Body of pancreas (tissue), 4 donors: ENCODE measurements around the gene ADGRB2. TPM values are rescaled to one million over a fixed set of nuclear protein-coding genes. Genes with fewer than 3 reads are reported as not detected.
A peak's percentile ranks its signal among the peaks of the same experiment; 100 is the strongest.

Experiments
- ATAC-seq: fragments of 150-250 bp; one replicate; pipeline ENCODE4 v1.9.1; 2016
- DNase-seq, 4 donors: peaks; one replicate each; pipeline ENCODE4 v3.0.0-alpha.2; 2019
- H3K27ac ChIP-seq, 4 donors: fragments of 200-600 bp; sonication (generic); 1 replicate in 3 of 4; 2 replicates in 1 of 4; pipeline versions ENCODE4 v1.5.1 to v1.6.1; 2016 to 2019; ENCODE audit warnings: mild to moderate bottlenecking in 1 of 4, mixed read lengths in 1 of 4, moderate library complexity in 1 of 4
- H3K27me3 ChIP-seq, 2 donors: fragments of 200-600 bp; sonication (generic); one replicate each; pipeline ENCODE4 v1.6.0; 2016; ENCODE audit warnings: mild to moderate bottlenecking in 1 of 2
- H3K36me3 ChIP-seq, 2 donors: fragments of 200-600 bp; sonication (generic); replicated peaks in 1 of 2; 2 replicates each; pipeline ENCODE4 v1.5.1; 2016; ENCODE audit warnings: low read depth in 2 of 2; ENCODE audit not compliant: insufficient read depth in 1 of 2
- H3K4me1 ChIP-seq: fragments of 200-600 bp; sonication (generic); one replicate; pipeline ENCODE4 v1.6.0; 2016
- H3K4me3 ChIP-seq, 2 donors: fragments of 200-600 bp; sonication (generic); 1 replicate in 1 of 2; 2 replicates in 1 of 2; pipeline ENCODE4 v1.5.1; 2016 to 2019
- H3K9me3 ChIP-seq, 3 donors: fragments of 200-600 bp; sonication (generic); 1 replicate in 2 of 3; 2 replicates in 1 of 3; pipeline ENCODE4 v1.5.1; 2016
- CTCF ChIP-seq, 7 experiments: fragments of 450-650 bp in 4 of 7; fragments of 200-600 bp in 3 of 7; sonication (generic) in 3 of 7; IDR thresholded peaks; one replicate each; pipeline ENCODE4 v1.5.1; 2016 to 2019; ENCODE audit warnings: antibody characterized with exemption in 7 of 7
- POLR2A ChIP-seq, 3 donors: fragments of 450-650 bp; IDR thresholded peaks; one replicate each; pipeline ENCODE4 v1.6.1; 2016; ENCODE audit warnings: antibody characterized with exemption in 3 of 3, mild to moderate bottlenecking in 2 of 3
- WGBS, 2 donors: methylation state at CpG; one replicate each; pipeline ENCODE4 v1.1.5; 2017; 5-methylcytosine and 5-hydroxymethylcytosine counted together
- intact Hi-C: fragments of 100-400 bp; cut with DNase I; formaldehyde crosslinking; loops from one replicate; pipeline ENCODE4 v1.15.1; 2023
- total RNA-seq, 2 donors: library from RNA; depleted of rRNA; stranded (reverse); fragments of >200 nt; gene quantifications; one replicate each; pipeline ENCODE4 v1.1.0, GENCODE V29; 2016

ADGRB2 gene, protein sequence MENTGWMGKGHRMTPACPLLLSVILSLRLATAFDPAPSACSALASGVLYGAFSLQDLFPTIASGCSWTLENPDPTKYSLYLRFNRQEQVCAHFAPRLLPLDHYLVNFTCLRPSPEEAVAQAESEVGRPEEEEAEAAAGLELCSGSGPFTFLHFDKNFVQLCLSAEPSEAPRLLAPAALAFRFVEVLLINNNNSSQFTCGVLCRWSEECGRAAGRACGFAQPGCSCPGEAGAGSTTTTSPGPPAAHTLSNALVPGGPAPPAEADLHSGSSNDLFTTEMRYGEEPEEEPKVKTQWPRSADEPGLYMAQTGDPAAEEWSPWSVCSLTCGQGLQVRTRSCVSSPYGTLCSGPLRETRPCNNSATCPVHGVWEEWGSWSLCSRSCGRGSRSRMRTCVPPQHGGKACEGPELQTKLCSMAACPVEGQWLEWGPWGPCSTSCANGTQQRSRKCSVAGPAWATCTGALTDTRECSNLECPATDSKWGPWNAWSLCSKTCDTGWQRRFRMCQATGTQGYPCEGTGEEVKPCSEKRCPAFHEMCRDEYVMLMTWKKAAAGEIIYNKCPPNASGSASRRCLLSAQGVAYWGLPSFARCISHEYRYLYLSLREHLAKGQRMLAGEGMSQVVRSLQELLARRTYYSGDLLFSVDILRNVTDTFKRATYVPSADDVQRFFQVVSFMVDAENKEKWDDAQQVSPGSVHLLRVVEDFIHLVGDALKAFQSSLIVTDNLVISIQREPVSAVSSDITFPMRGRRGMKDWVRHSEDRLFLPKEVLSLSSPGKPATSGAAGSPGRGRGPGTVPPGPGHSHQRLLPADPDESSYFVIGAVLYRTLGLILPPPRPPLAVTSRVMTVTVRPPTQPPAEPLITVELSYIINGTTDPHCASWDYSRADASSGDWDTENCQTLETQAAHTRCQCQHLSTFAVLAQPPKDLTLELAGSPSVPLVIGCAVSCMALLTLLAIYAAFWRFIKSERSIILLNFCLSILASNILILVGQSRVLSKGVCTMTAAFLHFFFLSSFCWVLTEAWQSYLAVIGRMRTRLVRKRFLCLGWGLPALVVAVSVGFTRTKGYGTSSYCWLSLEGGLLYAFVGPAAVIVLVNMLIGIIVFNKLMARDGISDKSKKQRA (N-terminal part only)
- 1 to 10 TPM in 1 of 2 donors, under 1 TPM in 1; 0.26 to 3.0 TPM for total RNA-seq

- Histone ChIP-seq H3K36me3 (no peaks in the 10 kb centered on the region), H3K4me3 (no peak within 1 kb of the TSS), H3K9me3 (no peaks in the 10 kb centered on the region), H3K27me3 (no peaks in the 10 kb centered on the region), H3K27ac (no peak within 1 kb of the TSS), H3K4me1 (peaks cover 32% of the 10 kb centered on the region)
- WGBS, 2 donors: 7 to 19% methylated on average over 5 to 47 of the region's 59 CpGs
- intact Hi-C loops: no loop called here
- no peak for TF ChIP-seq POLR2A (IDR thresholded peaks at IDR 0.05)
- TF ChIP-seq CTCF (IDR thresholded peaks at IDR 0.05): peak in 2 of 7 experiments; percentile 5 to 21
- ATAC-seq (peak; percentile 15), DNase-seq (peak in 1 of 4 donors; percentile 27)
Measured at GRCh38 chr1:31764312-31765040, at the start of gene ADGRB2. Gene ADGRB2 (minus strand): TSS chr1:31764340. CDS start chr1:31757221, 7,119 bp downstream.

- Histone ChIP-seq H3K4me3 (no peak overlapping the region), H3K4me1 (peaks cover 4% of the 10 kb centered on the region), H3K27me3 (no peaks in the 10 kb centered on the region), H3K27ac (no peak overlapping the region), H3K36me3 (no peaks in the 10 kb centered on the region), H3K9me3 (no peaks in the 10 kb centered on the region)
- intact Hi-C loops: no loop called here
- WGBS, 2 donors: 62 to 77% methylated on average over 9 of the region's 9 CpGs
- ATAC-seq (no peak), DNase-seq (no peak)
- TF ChIP-seq CTCF (IDR thresholded peaks at IDR 0.05) (no peak), POLR2A (IDR thresholded peaks at IDR 0.05) (no peak)
Measured at GRCh38 chr1:31812158-31812829, 48.2 kb upstream of the ADGRB2 start.

GRCh38 chr1:31811605-31812004 is 47.5 kb upstream of the ADGRB2 start:
- WGBS, 2 donors: 33 to 60% methylated on average over 7 of the region's 7 CpGs
- no peak for TF ChIP-seq CTCF (IDR thresholded peaks at IDR 0.05)
- TF ChIP-seq POLR2A (IDR thresholded peaks at IDR 0.05): no peak
- intact Hi-C loops: no loop called here
- H3K9me3 ChIP-seq: no peaks in the 10 kb centered on the region
- no peak overlapping the region for H3K27ac ChIP-seq
- H3K4me3 ChIP-seq: no peak overlapping the region
- ATAC-seq (no peak), DNase-seq (no peak)
- no peaks in the 10 kb centered on the region for H3K36me3 ChIP-seq
- no peaks in the 10 kb centered on the region for H3K27me3 ChIP-seq
- peaks cover 4% of the 10 kb centered on the region for H3K4me1 ChIP-seq

GRCh38 chr1:31809698-31810097 is 45.6 kb upstream of the ADGRB2 start:
- H3K27ac ChIP-seq: no peak overlapping the region
- DNase-seq: no peak

More at GRCh38 chr1:31809698-31810097, 45.6 kb upstream of the ADGRB2 start:
- intact Hi-C loops: no loop called here
- no peak for ATAC-seq
- Histone ChIP-seq H3K36me3 (no peaks in the 10 kb centered on the region), H3K27me3 (no peaks in the 10 kb centered on the region), H3K4me1 (no peaks in the 10 kb centered on the region), H3K9me3 (no peaks in the 10 kb centered on the region), H3K4me3 (no peak overlapping the region)
- no peak for TF ChIP-seq CTCF (IDR thresholded peaks at IDR 0.05)
- no peak for TF ChIP-seq POLR2A (IDR thresholded peaks at IDR 0.05)
- 62 to 82% methylated on average over 4 of the region's 4 CpGs for WGBS, 2 donors
